Erythroblast (primary cell): ENCODE measurements around the gene P2RX6.
A peak's percentile ranks its signal among the peaks of the same experiment; 100 is the strongest.

Experiments
- DNase-seq, 2 experiments: peaks; one replicate each; lab custom pipeline; 2025; lab: John Stamatoyannopoulos, UW
- GATA1 ChIP-seq: IDR thresholded peaks from 2 replicates; pipeline ENCODE4 v1.6.1; 2011; ENCODE audit warnings: low read depth, mild to moderate bottlenecking, control low read depth, low read length, moderate library complexity
- POLR2A ChIP-seq: IDR thresholded peaks from 2 replicates; pipeline ENCODE4 v1.6.1; 2011; ENCODE audit warnings: mild to moderate bottlenecking, low read length

Gene P2RX6

GRCh38 chr22:20976291-20976877, 38.6 kb upstream of the P2RX6 start:
- no peak for DNase-seq

GRCh38 chr22:20977019-20977418, 37.9 kb upstream of the P2RX6 start:
- DNase-seq, result no peak
- TF ChIP-seq GATA1, result no peak
- TF ChIP-seq POLR2A, result no peak

More at GRCh38 chr22:20976291-20976877, 38.6 kb upstream of the P2RX6 start:
- TF ChIP-seq POLR2A (no peak), GATA1 (no peak)

GRCh38 chr22:20977516-20978170, 37.3 kb upstream of the P2RX6 start:
- TF ChIP-seq POLR2A, result no peak
- no peak for TF ChIP-seq GATA1

GRCh38 chr22:20978419-20978818, 36.5 kb upstream of the P2RX6 start:
- no peak for DNase-seq

More at GRCh38 chr22:20977516-20978170, 37.3 kb upstream of the P2RX6 start:
- DNase-seq, result no peak

GRCh38 chr22:20979243-20979809, 35.6 kb upstream of the P2RX6 start:
- peak; percentile 66 to 82 for DNase-seq
- no peak for TF ChIP-seq POLR2A
- TF ChIP-seq GATA1, result no peak

More at GRCh38 chr22:20978419-20978818, 36.5 kb upstream of the P2RX6 start:
- TF ChIP-seq POLR2A (no peak), GATA1 (no peak)

GRCh38 chr22:20979940-20980453, 35.0 kb upstream of the P2RX6 start:
- no peak for DNase-seq
- TF ChIP-seq POLR2A (no peak), GATA1 (no peak)

GRCh38 chr22:20980523-20980922, 34.4 kb upstream of the P2RX6 start:
- DNase-seq, result no peak
- TF ChIP-seq POLR2A, result no peak
- TF ChIP-seq GATA1, result no peak

- no peak for DNase-seq
- TF ChIP-seq POLR2A (no peak), GATA1 (no peak)
Measured at GRCh38 chr22:20980938-20981722, 33.8 kb upstream of the P2RX6 start.

- TF ChIP-seq POLR2A (peak; percentile 94), GATA1 (no peak)
- peak; percentile 88 to 92 for DNase-seq
Measured at GRCh38 chr22:20981787-20982562, 33.0 kb upstream of the P2RX6 start, which contains the start of gene LZTR1. Gene LZTR1, plus strand, starts transcription at chr22:20982297. Its CDS starts 75 bp downstream, at chr22:20982372.

GRCh38 chr22:20982563-20982882, 32.4 kb upstream of the P2RX6 start:
- no peak for DNase-seq
- no peak for TF ChIP-seq POLR2A
- TF ChIP-seq GATA1, result no peak

- no peak for TF ChIP-seq GATA1
- TF ChIP-seq POLR2A, result no peak
- no peak for DNase-seq
Measured at GRCh38 chr22:20983081-20983771, 31.7 kb upstream of the P2RX6 start.

GRCh38 chr22:20985720-20986119, 29.2 kb upstream of the P2RX6 start:
- TF ChIP-seq POLR2A (no peak), GATA1 (no peak)
- DNase-seq, result no peak

GRCh38 chr22:20986365-20986764, 28.6 kb upstream of the P2RX6 start:
- DNase-seq, result no peak
- TF ChIP-seq GATA1 (no peak), POLR2A (no peak)

- TF ChIP-seq GATA1 (no peak), POLR2A (no peak)
- no peak for DNase-seq
Measured at GRCh38 chr22:20987375-20987774, 27.6 kb upstream of the P2RX6 start.
